Stimulated activated CD4-positive, alpha-beta T cell treated with anti-CD3 and anti-CD28 coated beads, Interleukin-2, amount 100 ng/mL, for 24 hours (primary cell): ENCODE results near the gene AGAP9.
"Not testable (repeated sequence)": the region's sequence is repeated elsewhere in the genome, so short reads cannot be mapped to it uniquely, and the experiment has no call there.

ENCODE experiments used
- DNase-seq, 2 donors: peaks; one replicate each; pipeline ENCODE4 v3.0.0-alpha.2; 2020

The AGAP9 gene

GRCh38 chr10:47456794-47457527 lies 66.5 kb downstream of the AGAP9 start:
- no peak for DNase-seq

- DNase-seq = no peak
These were observed 67.2 kb downstream of the AGAP9 start for GRCh38 chr10:47456079-47456785.

- DNase-seq = not testable (repeated sequence)
These were observed 67.9 kb downstream of the AGAP9 start for GRCh38 chr10:47455350-47456078.

GRCh38 chr10:47454780-47455058 lies 68.7 kb downstream of the AGAP9 start:
- no peak for DNase-seq

- no peak for DNase-seq
These were observed 69.2 kb downstream of the AGAP9 start for GRCh38 chr10:47454008-47454779.

- DNase-seq = no peak
These were observed 70.1 kb downstream of the AGAP9 start for GRCh38 chr10:47453141-47454007.

GRCh38 chr10:47452495-47453140 lies 70.8 kb downstream of the AGAP9 start:
- DNase-seq = no peak

GRCh38 chr10:47451998-47452494 lies 71.4 kb downstream of the AGAP9 start:
- no peak for DNase-seq
